ENCODE results near the gene INPP5A. TPM values are rescaled to one million over a fixed set of nuclear protein-coding genes. Genes with fewer than 3 reads are reported as not detected.

The INPP5A gene
- total RNA-seq, 1 experiment from 2014 or later: 44.5 TPM

GRCh38 chr10:132739225-132739613 lies 201.6 kb downstream of the INPP5A start:
- Mint-ChIP-seq H3K4me3 (ENCODE audit: unreplicated experiment) (no peak overlapping the region), H3K27me3 (ENCODE audit: insufficient read depth, unreplicated experiment) (no peaks in the 10 kb centered on the region), H3K9me3 (ENCODE audit: unreplicated experiment) (no peaks in the 10 kb centered on the region), H3K4me1 (ENCODE audit: low read depth, unreplicated experiment) (no peaks in the 10 kb centered on the region), H3K27ac (ENCODE audit: unreplicated experiment) (no peak overlapping the region), H3K36me3 (ENCODE audit: insufficient read depth, unreplicated experiment) (no peaks in the 10 kb centered on the region)
- Histone ChIP-seq H3K4me3 (ENCODE audit: low read depth, low read length) (no peak overlapping the region), H3K27me3 (replicated peaks; ENCODE audit: control insufficient read depth, insufficient read depth, low read length) (no peaks in the 10 kb centered on the region), H3K9me3 (no peaks in the 10 kb centered on the region), H3K36me3 (ENCODE audit: control insufficient read depth, insufficient read depth, low read length) (no peaks in the 10 kb centered on the region; the same call in 1 of the 2 replicates), H3K4me1 (peaks cover 10% of the 10 kb centered on the region; the same call in 1 of the 2 replicates)
- no peak for TF ChIP-seq CTCF (IDR thresholded peaks at IDR 0.05; ENCODE audit: insufficient read depth in 1 of 2, low read depth in 1 of 2, low read length in 1 of 2, severe bottlenecking in 1 of 2, unreplicated experiment in 1 of 2)
- DNase-seq: no peak
- BruUV-seq (replicated peaks): no TSS peak
- ChIA-PET POLR2A (no interaction called here), CTCF (no interaction called here)
- intact Hi-C loops (cut with micrococcal nuclease; ENCODE audit: unreplicated experiment): no loop called here

GRCh38 chr10:132740588-132740987 lies 203.0 kb downstream of the INPP5A start:
- no TSS peak for BruUV-seq (replicated peaks)
- Mint-ChIP-seq H3K4me3 (ENCODE audit: unreplicated experiment) (no peak overlapping the region), H3K27me3 (ENCODE audit: insufficient read depth, unreplicated experiment) (no peaks in the 10 kb centered on the region), H3K4me1 (ENCODE audit: low read depth, unreplicated experiment) (no peaks in the 10 kb centered on the region), H3K27ac (ENCODE audit: unreplicated experiment) (no peak overlapping the region), H3K36me3 (ENCODE audit: insufficient read depth, unreplicated experiment) (no peaks in the 10 kb centered on the region), H3K9me3 (ENCODE audit: unreplicated experiment) (no peaks in the 10 kb centered on the region)
- ChIA-PET CTCF (no interaction called here), POLR2A (no interaction called here)
- Histone ChIP-seq H3K4me1 (peaks cover 10% of the 10 kb centered on the region; the same call in 1 of the 2 replicates), H3K27me3 (replicated peaks; ENCODE audit: control insufficient read depth, insufficient read depth, low read length) (no peaks in the 10 kb centered on the region), H3K9me3 (no peaks in the 10 kb centered on the region), H3K36me3 (ENCODE audit: control insufficient read depth, insufficient read depth, low read length) (no peaks in the 10 kb centered on the region; the same call in 1 of the 2 replicates), H3K4me3 (ENCODE audit: low read depth, low read length) (no peak overlapping the region)
- no peak for DNase-seq
- intact Hi-C loops (cut with micrococcal nuclease; ENCODE audit: unreplicated experiment): no loop called here
- no peak for TF ChIP-seq CTCF (IDR thresholded peaks at IDR 0.05; ENCODE audit: insufficient read depth in 1 of 2, low read depth in 1 of 2, low read length in 1 of 2, severe bottlenecking in 1 of 2, unreplicated experiment in 1 of 2)

- POLR2A ChIA-PET: no interaction called here
- Mint-ChIP-seq H3K36me3 (ENCODE audit: insufficient read depth, unreplicated experiment) (no peaks in the 10 kb centered on the region), H3K9me3 (ENCODE audit: unreplicated experiment) (no peaks in the 10 kb centered on the region), H3K4me3 (ENCODE audit: unreplicated experiment) (no peak overlapping the region), H3K4me1 (ENCODE audit: low read depth, unreplicated experiment) (no peaks in the 10 kb centered on the region), H3K27me3 (ENCODE audit: insufficient read depth, unreplicated experiment) (no peaks in the 10 kb centered on the region), H3K27ac (ENCODE audit: unreplicated experiment) (no peak overlapping the region)
- DNase-seq: no peak
- CTCF ChIA-PET: no interaction called here
- H3K4me3 ChIP-seq (ENCODE audit: low read depth, low read length): no peak overlapping the region
- no peaks in the 10 kb centered on the region for H3K9me3 ChIP-seq
- no peaks in the 10 kb centered on the region for H3K27me3 ChIP-seq (replicated peaks; ENCODE audit: control insufficient read depth, insufficient read depth, low read length)
- peaks cover 10% of the 10 kb centered on the region; the same call in 1 of the 2 replicates for H3K4me1 ChIP-seq
- H3K36me3 ChIP-seq (ENCODE audit: control insufficient read depth, insufficient read depth, low read length): no peaks in the 10 kb centered on the region; the same call in 1 of the 2 replicates
- no peak for TF ChIP-seq CTCF (IDR thresholded peaks at IDR 0.05; ENCODE audit: insufficient read depth in 1 of 2, low read depth in 1 of 2, low read length in 1 of 2, severe bottlenecking in 1 of 2, unreplicated experiment in 1 of 2)
- intact Hi-C loops (cut with micrococcal nuclease; ENCODE audit: unreplicated experiment): no loop called here
- BruUV-seq (replicated peaks): no TSS peak
Measured at GRCh38 chr10:132742167-132742836, 204.7 kb downstream of the INPP5A start.
